ENCODE measurements around the gene HDGFL2.

The HDGFL2 gene

GRCh38 chr19:4499855-4500254, 27.8 kb downstream of the HDGFL2 start:
- no peak for DNase-seq

GRCh38 chr19:4500841-4501591, 28.9 kb downstream of the HDGFL2 start:
- no peak for DNase-seq

GRCh38 chr19:4501691-4502090, 29.6 kb downstream of the HDGFL2 start:
- DNase-seq, result no peak

GRCh38 chr19:4502282-4503131, 30.4 kb downstream of the HDGFL2 start:
- DNase-seq, result no peak

GRCh38 chr19:4503132-4503824, 31.2 kb downstream of the HDGFL2 start:
- no peak for DNase-seq

- no peak for DNase-seq
Measured at GRCh38 chr19:4503825-4504170, 31.7 kb downstream of the HDGFL2 start.

- DNase-seq, result no peak
Measured at GRCh38 chr19:4504297-4504701, 32.2 kb downstream of the HDGFL2 start.

GRCh38 chr19:4504891-4505569, 32.9 kb downstream of the HDGFL2 start:
- no peak for DNase-seq

- DNase-seq, result no peak
Measured at GRCh38 chr19:4505570-4506448, 33.7 kb downstream of the HDGFL2 start.

GRCh38 chr19:4506449-4507149, 34.5 kb downstream of the HDGFL2 start:
- no peak for DNase-seq

- no peak for DNase-seq
Measured at GRCh38 chr19:4507150-4507452, 35.0 kb downstream of the HDGFL2 start.

GRCh38 chr19:4507804-4508203, 35.7 kb downstream of the HDGFL2 start:
- no peak for DNase-seq

GRCh38 chr19:4508698-4509097, 36.6 kb downstream of the HDGFL2 start:
- DNase-seq, result no peak

GRCh38 chr19:4510435-4511255, 38.5 kb downstream of the HDGFL2 start:
- no peak for DNase-seq

- DNase-seq, result no peak
Measured at GRCh38 chr19:4511300-4512054, 39.4 kb downstream of the HDGFL2 start.

- no peak for DNase-seq
Measured at GRCh38 chr19:4512070-4512469, 40.0 kb downstream of the HDGFL2 start.

- DNase-seq, result no peak
Measured at GRCh38 chr19:4513248-4513647, 41.2 kb downstream of the HDGFL2 start.

GRCh38 chr19:4515732-4516131, 43.6 kb downstream of the HDGFL2 start:
- DNase-seq, result no peak

- DNase-seq, result no peak
Measured at GRCh38 chr19:4516199-4516938, 44.3 kb downstream of the HDGFL2 start.
